NT2/D1 (cell line): ENCODE measurements around the gene TFDP2.

Source experiments
- SUZ12 ChIP-seq: IDR thresholded peaks from 2 replicates; pipeline ENCODE4 v1.6.1; 2011; ENCODE audit not compliant: insufficient read length, insufficient read depth; ENCODE audit errors: extremely low read depth
- ZNF274 ChIP-seq: IDR thresholded peaks from 2 replicates; pipeline ENCODE4 v1.6.1; 2011; ENCODE audit warnings: mild to moderate bottlenecking, low read depth, low read length

GRCh38 chr3:141939759-141940158, 209.6 kb downstream of the TFDP2 start:
- TF ChIP-seq ZNF274 = no peak
- TF ChIP-seq SUZ12 = no peak
